Measurements from ENCODE around the gene TPM4.

Gene TPM4

DNA sequence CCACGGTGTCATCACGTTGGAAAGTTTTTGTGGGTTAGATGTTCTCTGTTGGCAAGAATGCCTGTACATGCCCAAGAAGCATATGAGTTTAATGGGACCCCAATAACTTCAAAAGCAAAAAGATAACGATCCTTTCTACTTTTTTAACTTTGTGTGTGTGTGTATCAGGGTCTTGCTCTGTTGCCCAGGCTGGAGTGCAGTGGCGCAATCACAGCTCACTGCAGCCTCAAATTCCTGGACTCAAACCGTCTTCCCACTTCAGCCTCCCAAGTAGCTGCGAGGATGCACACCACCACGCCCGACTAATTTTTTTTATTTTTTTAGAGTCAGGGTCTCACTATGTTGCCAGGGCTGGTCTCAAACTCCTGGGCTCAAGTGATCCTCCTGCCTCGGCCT, 34.3 kb upstream of the TPM4 start:
- DNase-seq (ENCODE audit: low read depth): no peak

DNA sequence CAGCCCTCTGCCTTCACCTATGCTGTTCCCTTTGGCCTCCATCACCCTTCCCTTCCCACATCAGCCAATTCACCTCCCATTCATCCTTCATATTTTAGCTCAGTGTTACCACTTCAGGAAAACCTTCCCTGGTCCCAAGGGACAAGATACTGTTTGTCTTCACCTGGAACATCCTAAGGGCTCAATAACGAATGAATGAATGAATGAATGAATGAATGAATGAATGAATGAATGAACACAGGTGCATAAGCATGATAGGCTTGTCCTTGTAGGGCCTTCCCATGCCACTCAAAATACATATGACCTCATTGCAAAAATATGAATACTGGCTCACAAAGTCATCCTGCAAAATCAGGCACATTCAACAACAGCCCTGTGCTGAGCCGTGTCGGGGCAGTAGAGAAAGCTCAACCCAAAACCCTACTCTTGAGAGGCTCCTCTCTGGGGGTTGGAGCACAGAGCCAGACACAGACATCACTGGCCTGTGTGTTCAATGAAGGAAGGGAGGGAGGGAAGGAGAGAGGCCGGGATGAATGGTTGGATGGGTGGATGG, 33.7 kb upstream of the TPM4 start:
- DNase-seq (ENCODE audit: low read depth): no peak

GRCh38 chr19:16043156-16043757, 33.0 kb upstream of the TPM4 start:
- no peak for DNase-seq (ENCODE audit: low read depth)

DNA sequence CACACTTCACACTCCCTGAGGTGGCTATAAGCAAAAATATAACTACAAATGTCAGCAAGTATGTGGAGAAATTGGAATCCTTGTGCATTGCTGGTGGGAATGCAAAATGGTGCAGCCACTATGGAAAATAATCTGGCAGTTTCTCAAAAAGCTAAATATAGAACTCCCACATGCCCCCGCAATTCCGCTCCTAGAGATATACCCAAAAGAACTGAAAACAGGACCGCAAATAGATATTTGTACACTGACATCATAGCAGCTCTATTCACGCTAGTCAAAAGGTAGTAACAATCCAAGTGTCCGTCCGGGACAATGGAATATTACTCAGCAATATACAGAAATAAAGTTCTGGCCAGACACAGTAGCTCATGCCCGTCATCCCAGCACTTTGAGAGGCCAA, 31.5 kb upstream of the TPM4 start:
- no peak for DNase-seq (ENCODE audit: low read depth)

DNA sequence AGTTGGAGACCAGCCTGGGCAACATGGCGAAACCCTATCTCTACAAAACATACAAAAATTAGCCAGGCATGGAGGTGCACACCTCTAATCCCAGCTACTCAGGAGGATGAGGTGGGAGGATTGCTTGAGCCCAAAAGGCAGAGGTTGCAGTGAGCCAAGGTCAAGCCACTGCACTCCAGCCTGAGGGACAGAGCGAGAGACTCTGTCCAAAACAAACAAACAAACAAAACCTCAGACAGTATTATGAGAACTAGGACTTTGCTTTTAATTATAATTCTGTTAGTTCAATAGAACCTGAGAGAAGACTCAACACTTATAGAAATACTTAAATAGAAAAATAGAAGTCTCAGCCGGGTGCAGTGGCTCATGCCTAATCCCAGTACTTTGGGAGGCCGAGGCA, 31.1 kb upstream of the TPM4 start:
- no peak for DNase-seq (ENCODE audit: low read depth)

DNA sequence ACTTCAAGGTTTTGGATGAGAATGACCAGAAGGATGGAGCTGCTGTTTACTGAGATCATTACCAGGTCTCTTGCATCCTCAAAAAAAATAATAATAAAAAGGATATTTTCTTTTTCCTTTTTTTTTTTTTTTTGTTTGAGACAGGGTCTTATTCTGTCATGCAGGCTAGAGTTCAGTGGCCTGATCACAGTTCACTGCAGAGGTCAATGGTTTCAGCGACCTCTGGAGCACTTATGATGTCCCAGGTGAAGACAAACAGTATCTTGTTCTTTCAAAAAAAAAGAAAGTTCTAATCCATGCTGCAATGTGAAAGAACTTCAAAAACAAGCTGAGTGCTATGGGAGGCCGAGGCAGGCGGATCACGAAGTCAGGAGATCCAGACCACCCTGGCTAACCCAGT, 30.4 kb upstream of the TPM4 start:
- DNase-seq (ENCODE audit: low read depth): no peak

- DNase-seq (ENCODE audit: low read depth): no peak
Measured at GRCh38 chr19:16048583-16048982, 27.7 kb upstream of the TPM4 start.

- no peak for DNase-seq (ENCODE audit: low read depth)
Measured at GRCh38 chr19:16051254-16052025, 24.9 kb upstream of the TPM4 start.

- DNase-seq (ENCODE audit: low read depth): no peak
Measured at GRCh38 chr19:16052353-16052752, 23.9 kb upstream of the TPM4 start.

DNA sequence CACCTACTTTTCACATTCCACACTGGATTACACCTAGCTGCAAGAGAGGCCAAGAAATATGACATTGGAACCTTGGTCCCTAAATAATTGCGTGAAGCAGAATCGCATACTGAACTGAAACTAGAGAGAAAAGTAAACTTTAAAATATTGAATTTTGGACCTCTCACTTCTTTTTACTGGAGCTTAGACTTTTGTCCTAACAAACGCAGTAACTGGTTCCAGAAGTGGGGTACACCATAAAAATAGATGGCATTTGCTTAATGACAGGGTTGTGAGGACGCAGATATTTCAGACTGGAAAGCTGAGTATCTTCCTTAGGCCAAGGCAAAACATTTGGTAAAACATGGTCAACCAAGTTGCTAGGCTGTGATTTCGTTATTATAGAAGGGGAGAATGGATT, 19.2 kb upstream of the TPM4 start:
- no peak for DNase-seq (ENCODE audit: low read depth)

- DNase-seq (ENCODE audit: low read depth): no peak
Measured at GRCh38 chr19:16060294-16060693, 16.0 kb upstream of the TPM4 start.

DNA sequence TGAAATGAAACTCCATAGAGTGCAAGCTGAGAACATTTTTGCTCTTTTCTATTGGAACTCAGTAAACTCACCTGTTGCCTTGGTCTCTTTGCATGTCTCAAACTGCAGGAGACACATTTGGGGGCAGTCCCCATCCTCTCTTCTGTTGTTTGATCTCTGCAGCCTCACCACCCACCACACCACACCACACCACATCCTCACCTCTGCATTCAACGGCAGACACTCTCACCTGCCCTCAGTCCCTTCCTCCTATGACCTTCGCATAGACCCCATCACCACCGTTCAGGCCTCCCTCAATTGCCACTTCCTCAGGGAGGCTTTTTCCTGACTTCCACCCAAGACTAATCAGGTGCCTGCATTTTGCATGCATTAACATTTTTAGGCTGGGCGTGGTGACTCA, 14.4 kb upstream of the TPM4 start:
- DNase-seq (ENCODE audit: low read depth): no peak

DNA sequence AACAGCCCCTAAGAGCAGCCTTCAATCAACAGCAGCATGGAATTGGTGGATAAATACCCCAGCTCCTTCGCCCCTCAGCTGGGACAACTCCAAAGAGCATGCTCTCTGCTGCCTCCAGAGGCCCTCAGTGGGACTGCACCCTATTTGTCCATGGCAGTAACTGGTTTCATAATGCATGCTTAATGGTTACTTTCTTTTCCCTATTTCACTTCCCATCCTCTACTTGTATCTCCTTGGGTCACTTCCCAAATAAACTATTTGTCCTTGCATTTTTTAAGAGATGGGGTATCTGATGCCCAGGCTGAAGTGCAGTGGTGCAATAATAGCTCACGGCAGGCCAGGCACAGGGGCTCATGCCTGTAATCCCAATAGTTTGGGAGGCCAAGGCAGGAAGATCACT, 13.5 kb upstream of the TPM4 start:
- no peak for DNase-seq (ENCODE audit: low read depth)

GRCh38 chr19:16064209-16064889, 11.9 kb upstream of the TPM4 start:
- no peak for DNase-seq (ENCODE audit: low read depth)

GRCh38 chr19:16066611-16067104, 9.6 kb upstream of the TPM4 start:
- DNase-seq (ENCODE audit: low read depth): no peak

DNA sequence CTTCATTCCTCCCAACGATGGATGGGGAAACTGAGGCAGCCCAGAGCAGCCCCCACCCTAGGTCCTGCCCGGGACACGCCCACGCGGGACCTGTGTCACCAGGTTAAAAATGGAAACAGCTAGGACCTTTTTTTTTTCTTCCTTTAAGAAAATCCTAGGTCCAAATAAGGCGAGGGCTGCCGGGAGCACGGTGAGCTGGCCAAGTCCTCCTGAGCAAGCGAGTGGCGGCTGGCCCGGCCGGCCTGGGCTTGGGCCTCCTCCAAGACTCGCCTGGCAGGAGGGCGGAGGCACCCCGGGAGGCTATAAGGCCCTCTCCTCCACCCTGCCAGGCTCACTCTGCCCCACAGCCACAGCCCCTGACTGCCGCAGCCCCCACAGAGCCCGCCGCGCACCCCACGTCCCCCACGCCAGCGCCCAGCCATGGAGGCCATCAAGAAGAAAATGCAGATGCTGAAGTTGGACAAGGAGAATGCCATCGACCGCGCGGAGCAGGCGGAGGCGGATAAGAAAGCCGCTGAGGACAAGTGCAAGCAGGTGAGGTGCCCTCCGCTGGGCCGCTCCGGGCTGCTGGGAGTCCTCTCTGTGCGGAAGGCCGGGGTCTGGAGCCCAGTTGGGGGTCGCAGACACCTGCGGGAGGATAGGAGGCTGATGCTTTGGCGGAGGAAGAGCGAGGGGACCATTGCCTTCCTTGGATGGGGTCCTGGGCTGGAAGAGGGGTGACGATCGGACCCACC, 8.9 kb upstream of the TPM4 start:
- no peak for DNase-seq (ENCODE audit: low read depth)

- no peak for DNase-seq (ENCODE audit: low read depth)
Measured at GRCh38 chr19:16068696-16069259, 7.5 kb upstream of the TPM4 start.

- DNase-seq (ENCODE audit: low read depth): no peak
Measured at GRCh38 chr19:16069813-16070365, 6.4 kb upstream of the TPM4 start.

GRCh38 chr19:16070366-16070990, 5.8 kb upstream of the TPM4 start:
- no peak for DNase-seq (ENCODE audit: low read depth)

GRCh38 chr19:16071072-16071691, 5.1 kb upstream of the TPM4 start:
- no peak for DNase-seq (ENCODE audit: low read depth)

- no peak for DNase-seq (ENCODE audit: low read depth)
Measured at GRCh38 chr19:16073481-16073880, 2.8 kb upstream of the TPM4 start.

Data from GM04503 (cell line).